ENCODE results near the gene GOLGA3.

GRCh38 chr12:132772606-132773005 lies 56.1 kb downstream of the GOLGA3 start:
- TF ChIP-seq, protein P1, sequence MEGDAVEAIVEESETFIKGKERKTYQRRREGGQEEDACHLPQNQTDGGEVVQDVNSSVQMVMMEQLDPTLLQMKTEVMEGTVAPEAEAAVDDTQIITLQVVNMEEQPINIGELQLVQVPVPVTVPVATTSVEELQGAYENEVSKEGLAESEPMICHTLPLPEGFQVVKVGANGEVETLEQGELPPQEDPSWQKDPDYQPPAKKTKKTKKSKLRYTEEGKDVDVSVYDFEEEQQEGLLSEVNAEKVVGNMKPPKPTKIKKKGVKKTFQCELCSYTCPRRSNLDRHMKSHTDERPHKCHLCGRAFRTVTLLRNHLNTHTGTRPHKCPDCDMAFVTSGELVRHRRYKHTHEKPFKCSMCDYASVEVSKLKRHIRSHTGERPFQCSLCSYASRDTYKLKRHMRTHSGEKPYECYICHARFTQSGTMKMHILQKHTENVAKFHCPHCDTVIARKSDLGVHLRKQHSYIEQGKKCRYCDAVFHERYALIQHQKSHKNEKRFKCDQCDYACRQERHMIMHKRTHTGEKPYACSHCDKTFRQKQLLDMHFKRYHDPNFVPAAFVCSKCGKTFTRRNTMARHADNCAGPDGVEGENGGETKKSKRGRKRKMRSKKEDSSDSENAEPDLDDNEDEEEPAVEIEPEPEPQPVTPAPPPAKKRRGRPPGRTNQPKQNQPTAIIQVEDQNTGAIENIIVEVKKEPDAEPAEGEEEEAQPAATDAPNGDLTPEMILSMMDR (IDR thresholded peaks at IDR 0.05; ENCODE audit: low read depth, low read length, missing input control) = no peak
- TF ChIP-seq, protein P2, sequence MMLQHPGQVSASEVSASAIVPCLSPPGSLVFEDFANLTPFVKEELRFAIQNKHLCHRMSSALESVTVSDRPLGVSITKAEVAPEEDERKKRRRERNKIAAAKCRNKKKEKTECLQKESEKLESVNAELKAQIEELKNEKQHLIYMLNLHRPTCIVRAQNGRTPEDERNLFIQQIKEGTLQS (IDR thresholded peaks at IDR 0.05) = no peak
- TF ChIP-seq YY1 (IDR thresholded peaks at IDR 0.05) (no peak), GABPA (IDR thresholded peaks at IDR 0.05 in 1 of 2, conservative IDR thresholded peaks at IDR 0.05 in 1 of 2) (no peak), SP1 (IDR thresholded peaks at IDR 0.05) (no peak), TAF1 (conservative IDR thresholded peaks at IDR 0.05) (no peak), RAD21 (IDR thresholded peaks at IDR 0.05) (no peak), MAX (IDR thresholded peaks at IDR 0.05) (no peak), RXRA (IDR thresholded peaks at IDR 0.05) (no peak), EGR1 (IDR thresholded peaks at IDR 0.05; ENCODE audit: low read depth in 2 of 2) (no peak)
- TF ChIP-seq, protein P3, sequence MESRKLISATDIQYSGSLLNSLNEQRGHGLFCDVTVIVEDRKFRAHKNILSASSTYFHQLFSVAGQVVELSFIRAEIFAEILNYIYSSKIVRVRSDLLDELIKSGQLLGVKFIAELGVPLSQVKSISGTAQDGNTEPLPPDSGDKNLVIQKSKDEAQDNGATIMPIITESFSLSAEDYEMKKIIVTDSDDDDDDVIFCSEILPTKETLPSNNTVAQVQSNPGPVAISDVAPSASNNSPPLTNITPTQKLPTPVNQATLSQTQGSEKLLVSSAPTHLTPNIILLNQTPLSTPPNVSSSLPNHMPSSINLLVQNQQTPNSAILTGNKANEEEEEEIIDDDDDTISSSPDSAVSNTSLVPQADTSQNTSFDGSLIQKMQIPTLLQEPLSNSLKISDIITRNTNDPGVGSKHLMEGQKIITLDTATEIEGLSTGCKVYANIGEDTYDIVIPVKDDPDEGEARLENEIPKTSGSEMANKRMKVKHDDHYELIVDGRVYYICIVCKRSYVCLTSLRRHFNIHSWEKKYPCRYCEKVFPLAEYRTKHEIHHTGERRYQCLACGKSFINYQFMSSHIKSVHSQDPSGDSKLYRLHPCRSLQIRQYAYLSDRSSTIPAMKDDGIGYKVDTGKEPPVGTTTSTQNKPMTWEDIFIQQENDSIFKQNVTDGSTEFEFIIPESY (IDR thresholded peaks at IDR 0.05) = no peak
